Measurements from ENCODE around the gene CHI3L2. TPM values are rescaled to one million over a fixed set of nuclear protein-coding genes. Genes with fewer than 3 reads are reported as not detected.
A peak's percentile ranks its signal among the peaks of the same experiment; 100 is the strongest.

The CHI3L2 gene, protein sequence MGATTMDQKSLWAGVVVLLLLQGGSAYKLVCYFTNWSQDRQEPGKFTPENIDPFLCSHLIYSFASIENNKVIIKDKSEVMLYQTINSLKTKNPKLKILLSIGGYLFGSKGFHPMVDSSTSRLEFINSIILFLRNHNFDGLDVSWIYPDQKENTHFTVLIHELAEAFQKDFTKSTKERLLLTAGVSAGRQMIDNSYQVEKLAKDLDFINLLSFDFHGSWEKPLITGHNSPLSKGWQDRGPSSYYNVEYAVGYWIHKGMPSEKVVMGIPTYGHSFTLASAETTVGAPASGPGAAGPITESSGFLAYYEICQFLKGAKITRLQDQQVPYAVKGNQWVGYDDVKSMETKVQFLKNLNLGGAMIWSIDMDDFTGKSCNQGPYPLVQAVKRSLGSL
- total RNA-seq (6.8 and 9.2 TPM in 2 replicates), polyA plus RNA-seq (30.3 and 31.5 TPM in 2 replicates), polyA minus RNA-seq (18.2 and 81.9 TPM in 2 replicates)
- 56.8 TPM for total RNA-seq (2013)

DNA sequence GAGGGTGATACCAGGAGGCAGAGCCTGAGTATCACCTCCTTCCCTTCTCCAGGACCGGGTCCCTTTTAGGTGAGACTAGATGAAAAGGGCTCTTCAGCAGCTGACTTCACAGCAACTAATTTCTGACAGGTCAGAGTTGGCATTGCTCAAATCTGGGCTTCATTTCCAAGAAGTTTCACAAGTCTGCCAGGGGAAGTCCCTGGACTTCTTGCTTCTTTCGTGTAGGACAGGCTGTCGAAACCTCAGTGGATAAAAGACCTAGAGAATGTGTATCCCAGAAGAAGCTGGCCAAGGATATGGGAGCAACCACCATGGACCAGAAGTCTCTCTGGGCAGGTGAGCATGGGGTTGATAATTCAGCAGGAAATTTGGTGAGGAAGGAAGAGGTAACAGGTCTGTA is at the start of gene CHI3L2:
CHI3L2 (plus strand) TSS at position 280 of the 400 bp plus-strand sequence; CDS start at position 297, 17 bp downstream.
- Histone ChIP-seq H2AFZ (ENCODE audit: insufficient read depth, low read depth, low read length, poor library complexity, severe bottlenecking) (peak within 1 kb of the TSS; percentile 18), H3K4me1 (ENCODE audit: control insufficient read depth in 2 of 2, insufficient read depth in 2 of 2, low read length in 2 of 2) (peaks cover 70 to 79% of the 10 kb centered on the region in 2 donors), H3K4me3 (ENCODE audit: control extremely low read depth in 1 of 5, extremely low read depth in 1 of 5, insufficient read depth in 1 of 5, low read depth in 2 of 5, low read length in 4 of 5) (no peak within 1 kb of the TSS), H3K79me2 (ENCODE audit: control insufficient read depth, insufficient read depth, low read length) (peaks cover 35% of the 10 kb centered on the region), H3K9me3 (ENCODE audit: control extremely low read depth in 1 of 3, control insufficient read depth in 2 of 3, insufficient read depth in 1 of 3, low read length in 2 of 3) (peaks cover 0 to 5% (median 4%) of the 10 kb centered on the region in 3 donors), H3K36me3 (replicated peaks in 1 of 2; ENCODE audit: control extremely low read depth in 1 of 2, control insufficient read depth in 1 of 2, extremely low read depth in 1 of 2, insufficient read depth in 2 of 2, low read length in 1 of 2) (no peaks in the 10 kb centered on the region), H4K20me1 (ENCODE audit: control insufficient read depth, insufficient read depth, low read length, poor library complexity, severe bottlenecking) (no peaks in the 10 kb centered on the region), H3K27ac (ENCODE audit: low read length in 2 of 2) (peak within 1 kb of the TSS in 1 of 2 donors; percentile 30), H3K9ac (ENCODE audit: low read length) (no peak within 1 kb of the TSS), H3K4me2 (replicated peaks; ENCODE audit: low read depth, low read length, poor library complexity, severe bottlenecking) (peak within 1 kb of the TSS; percentile 65), H3K27me3 (replicated peaks in 1 of 4; ENCODE audit: control extremely low read depth in 1 of 4, control insufficient read depth in 3 of 4, insufficient read depth in 4 of 4, low read length in 3 of 4) (no peaks in the 10 kb centered on the region)
- CTCF ChIA-PET, result interaction anchor here (0.9 to 3.0 kb wide), 5 partner anchors 22 to 541 kb away, joined by 3 to 17 read pairs (median 3); no protein-coding TSS in a partner anchor
- intact Hi-C loops (cut with micrococcal nuclease), result loop anchor here (10.0 kb wide), 1 partner anchor 537 kb away; no protein-coding TSS in a partner anchor
- DNase-seq, result no peak
- Mint-ChIP-seq H3K4me1 (peaks cover 76% of the 10 kb centered on the region), H3K27ac (peak within 1 kb of the TSS; percentile 74), H3K9me3 (ENCODE audit: insufficient read depth) (no peaks in the 10 kb centered on the region), H3K4me3 (peak within 1 kb of the TSS; percentile 10), H3K27me3 (no peaks in the 10 kb centered on the region)
- POLR2A ChIA-PET, result interaction anchor here (0.5 kb wide), 1 partner anchor 26 kb away, joined by 3 read pairs; no protein-coding TSS in a partner anchor
- no peak for ATAC-seq (ENCODE audit: low read depth)
- 45% methylated on average over 2 of the region's 3 CpGs for WGBS (ENCODE audit: insufficient coverage)
- TF ChIP-seq, protein P1, sequence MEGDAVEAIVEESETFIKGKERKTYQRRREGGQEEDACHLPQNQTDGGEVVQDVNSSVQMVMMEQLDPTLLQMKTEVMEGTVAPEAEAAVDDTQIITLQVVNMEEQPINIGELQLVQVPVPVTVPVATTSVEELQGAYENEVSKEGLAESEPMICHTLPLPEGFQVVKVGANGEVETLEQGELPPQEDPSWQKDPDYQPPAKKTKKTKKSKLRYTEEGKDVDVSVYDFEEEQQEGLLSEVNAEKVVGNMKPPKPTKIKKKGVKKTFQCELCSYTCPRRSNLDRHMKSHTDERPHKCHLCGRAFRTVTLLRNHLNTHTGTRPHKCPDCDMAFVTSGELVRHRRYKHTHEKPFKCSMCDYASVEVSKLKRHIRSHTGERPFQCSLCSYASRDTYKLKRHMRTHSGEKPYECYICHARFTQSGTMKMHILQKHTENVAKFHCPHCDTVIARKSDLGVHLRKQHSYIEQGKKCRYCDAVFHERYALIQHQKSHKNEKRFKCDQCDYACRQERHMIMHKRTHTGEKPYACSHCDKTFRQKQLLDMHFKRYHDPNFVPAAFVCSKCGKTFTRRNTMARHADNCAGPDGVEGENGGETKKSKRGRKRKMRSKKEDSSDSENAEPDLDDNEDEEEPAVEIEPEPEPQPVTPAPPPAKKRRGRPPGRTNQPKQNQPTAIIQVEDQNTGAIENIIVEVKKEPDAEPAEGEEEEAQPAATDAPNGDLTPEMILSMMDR (IDR thresholded peaks at IDR 0.05), result no peak
- TF ChIP-seq EZH2 (IDR thresholded peaks at IDR 0.05; ENCODE audit: borderline replicate concordance, insufficient read depth, low read depth, low read length, poor library complexity, severe bottlenecking), result no peak

Measured in B cell (primary cell).